Endothelial cell of umbilical vein (primary cell): Measurements from ENCODE around the gene CMIP. TPM values are rescaled to one million over a fixed set of nuclear protein-coding genes. Genes with fewer than 3 reads are reported as not detected.

Experiments used
- BruUV-seq: library from RNA; stranded (reverse); fragments of 400-500 nt; replicated peaks from 2 replicates; lab custom pipeline; 2021; lab: Mats Ljungman, UMichigan
- CTCF ChIA-PET: fragments of 300-600, 350-600 bp; sonication (Branson Sonifier 250); formaldehyde crosslinking; loops from one replicate; lab custom pipeline; 2021; ENCODE audit warnings: antibody characterized with exemption, inconsistent platforms; lab: Charles Lee
- POLR2A ChIA-PET: fragments of 300-600, 350-600 bp; sonication (Branson Sonifier 250); formaldehyde crosslinking; loops from one replicate; lab custom pipeline; 2021; ENCODE audit warnings: antibody characterized with exemption, inconsistent platforms; lab: Charles Lee
- DNase-seq: peaks from one replicate; pipeline ENCODE4 v3.0.0-alpha.2; 2011; ENCODE audit warnings: low read depth, low spot score
- FAIRE-seq: peaks from 2 replicates; lab custom pipeline; 2011; peaks lifted over from hg19 to GRCh38; lab: Jason Lieb, UNC
- H2AFZ ChIP-seq: 2 replicates; pipeline ENCODE4 v1.6.0; 2012; ENCODE audit warnings: low read depth, low read length, control low read depth, inconsistent platforms
- H3K27ac ChIP-seq: 2 replicates; pipeline ENCODE4 v1.5.1; 2011; ENCODE audit warnings: low read depth, mild to moderate bottlenecking, control low read depth, low read length, moderate library complexity; ENCODE audit not compliant: insufficient read depth
- H3K27me3 ChIP-seq, 2 experiments: 2 replicates each; pipeline versions ENCODE4 v1.6.0 to v1.6.1; 2011; ENCODE audit warnings: low read length in 2 of 2, mixed read lengths in 1 of 2; ENCODE audit not compliant: control insufficient read depth in 2 of 2, insufficient read depth in 2 of 2
- H3K36me3 ChIP-seq, 2 experiments: 2 replicates in 1 of 2; 3 replicates in 1 of 2; pipeline ENCODE4 v1.5.1; 2011; ENCODE audit warnings: low read length in 2 of 2, mild to moderate bottlenecking in 1 of 2, moderate library complexity in 1 of 2; ENCODE audit not compliant: control insufficient read depth in 2 of 2, insufficient read depth in 2 of 2; ENCODE audit errors: extremely low read depth in 1 of 2
- H3K4me1 ChIP-seq: 3 replicates; pipeline ENCODE4 v1.5.1; 2011; ENCODE audit warnings: mild to moderate bottlenecking, low read length; ENCODE audit not compliant: control insufficient read depth, insufficient read depth; ENCODE audit errors: extremely low read depth
- H3K4me2 ChIP-seq: 2 replicates; pipeline ENCODE4 v1.6.1; 2011; ENCODE audit warnings: low read length, control low read depth, mixed read lengths; ENCODE audit not compliant: insufficient read depth
- H3K4me3 ChIP-seq, 3 experiments: fragments of 200-600 bp in 1 of 3; sonication (generic), shearing (Covaris generic) in 1 of 3; replicated peaks in 1 of 3; 2 replicates each; pipeline ENCODE4 v1.5.1; 2011 to 2016; ENCODE audit warnings: control low read depth in 3 of 3, low read length in 3 of 3, mild to moderate bottlenecking in 2 of 3, inconsistent platforms in 1 of 3, low read depth in 1 of 3, moderate library complexity in 1 of 3; ENCODE audit not compliant: insufficient read depth in 1 of 3
- H3K79me2 ChIP-seq: 2 replicates; pipeline ENCODE4 v1.6.0; 2012; ENCODE audit warnings: low read length, inconsistent platforms; ENCODE audit not compliant: control insufficient read depth, insufficient read depth
- H3K9ac ChIP-seq: replicated peaks from 2 replicates; pipeline ENCODE3; 2011; ENCODE audit warnings: low read length, control low read depth; ENCODE audit not compliant: insufficient read depth; ENCODE audit errors: extremely low read depth
- H3K9me1 ChIP-seq: replicated peaks from 3 replicates; pipeline ENCODE4 v1.6.0; 2011; ENCODE audit warnings: mild to moderate bottlenecking, low read length; ENCODE audit not compliant: control insufficient read depth, insufficient read depth; ENCODE audit errors: extremely low read depth
- H3K9me3 ChIP-seq: replicated peaks from 2 replicates; pipeline ENCODE4 v1.5.1; 2012; ENCODE audit warnings: low read length, inconsistent platforms; ENCODE audit not compliant: control insufficient read depth, insufficient read depth
- H4K20me1 ChIP-seq: replicated peaks from 2 replicates; pipeline ENCODE3; 2011; ENCODE audit warnings: mild to moderate bottlenecking, low read length; ENCODE audit not compliant: control insufficient read depth, insufficient read depth; ENCODE audit errors: extremely low read depth
- FOS ChIP-seq: IDR thresholded peaks from 2 replicates; pipeline ENCODE4 v1.6.1; 2011; ENCODE audit warnings: mild to moderate bottlenecking, low read length, moderate library complexity, borderline replicate concordance; ENCODE audit not compliant: insufficient read depth
- GATA2 ChIP-seq: IDR thresholded peaks from 2 replicates; pipeline ENCODE4 v1.7.0; 2011; ENCODE audit warnings: low read depth, mild to moderate bottlenecking, moderate library complexity, mixed read lengths, low read length; ENCODE audit not compliant: insufficient read length, insufficient read depth
- JUN ChIP-seq: IDR thresholded peaks from 2 replicates; pipeline ENCODE4 v1.6.1; 2011; ENCODE audit warnings: borderline replicate concordance, low read depth; ENCODE audit not compliant: insufficient read length, insufficient read depth
- MYC ChIP-seq: IDR thresholded peaks from one replicate; pipeline ENCODE4 v1.6.1; 2011; ENCODE audit warnings: mild to moderate bottlenecking, low read depth, low read length
- POLR2A ChIP-seq: IDR thresholded peaks from 2 replicates; pipeline ENCODE4 v1.6.1; 2012; ENCODE audit warnings: low read depth, mild to moderate bottlenecking, control low read depth, low read length
- POLR2AphosphoS5 ChIP-seq: IDR thresholded peaks from 2 replicates; pipeline ENCODE4 v1.6.1; 2012; ENCODE audit warnings: low read depth, mild to moderate bottlenecking, control low read depth, low read length, moderate library complexity; ENCODE audit not compliant: insufficient read depth
- dilution Hi-C: fragments of 300-500 bp; cut with MboI; formaldehyde crosslinking; loops from one replicate; pipeline ENCODE4 v1.15.0; 2019; ENCODE audit warnings: low sequenced_read_pairs; ENCODE audit not compliant: extremely low pct_ligation_motif_present
- intact Hi-C: fragments of 100-400 bp; cut with micrococcal nuclease; formaldehyde crosslinking; loops from one replicate; pipeline ENCODE4 v1.10.0; 2022
- polyA plus RNA-seq, 4 experiments: library from polyadenylated mRNA; depleted of rRNA in 3 of 4; stranded (reverse) in 3 of 4; unstranded in 1 of 4; fragments of >200 nt; gene quantifications; 2 replicates each; pipeline versions ENCODE4 v1.2.1 to v1.2.3, GENCODE V29; 2011 to 2012; ENCODE audit warnings: missing spikeins in 1 of 4
- total RNA-seq: library from RNA; stranded (reverse); gene quantifications from 2 replicates; pipeline ENCODE4 v1.2.3, GENCODE V29; 2021
- TF ChIP-seq, protein P1 (sequence below): IDR thresholded peaks from 2 replicates; pipeline ENCODE4 v1.6.1; 2011; ENCODE audit not compliant: insufficient read depth, insufficient read length

CMIP gene
- total and polyA plus RNA-seq, 2 donors (not counting 3 experiments of a cell fraction or from before 2014, with no cell fraction given) = 29.0 to 101 TPM

DNA sequence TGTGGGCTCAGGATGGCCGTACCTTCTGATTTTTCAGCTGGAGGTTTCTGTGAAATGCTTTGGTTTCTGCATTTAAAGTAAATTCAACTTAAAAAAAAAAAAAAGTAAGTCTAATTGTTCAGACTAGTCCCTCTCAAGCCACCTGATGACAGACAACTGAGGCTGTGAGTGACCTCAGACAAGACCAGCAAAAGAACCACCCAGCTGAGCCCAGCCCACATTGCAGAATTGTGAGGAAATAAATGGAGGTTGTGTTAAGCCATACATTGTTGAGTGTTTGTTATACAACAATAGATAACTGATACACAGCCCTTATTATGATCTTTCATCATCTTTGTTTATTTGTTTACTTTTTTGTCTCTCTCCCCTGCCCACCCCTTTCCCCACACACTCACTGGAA lies 44.7 kb upstream of the CMIP start:
- H3K27ac ChIP-seq = no peak overlapping the region
- no peaks in the 10 kb centered on the region for H3K27me3 ChIP-seq
- H3K36me3 ChIP-seq = no peaks in the 10 kb centered on the region
- dilution Hi-C loops (loop anchor here (25.0 kb wide), 1 partner anchor 337 kb away; no protein-coding TSS in a partner anchor), intact Hi-C loops (no loop called here)
- no peaks in the 10 kb centered on the region for H3K79me2 ChIP-seq
- H3K9me3 ChIP-seq = no peaks in the 10 kb centered on the region
- no peaks in the 10 kb centered on the region for H4K20me1 ChIP-seq
- BruUV-seq = no TSS peak
- ChIA-PET POLR2A (no interaction called here), CTCF (interaction anchor here (1.1 to 2.7 kb wide), 3 partner anchors 16 to 297 kb away, joined by 3 to 20 read pairs (median 3); no protein-coding TSS in a partner anchor)
- no peak for TF ChIP-seq GATA2
- TF ChIP-seq, protein P1, sequence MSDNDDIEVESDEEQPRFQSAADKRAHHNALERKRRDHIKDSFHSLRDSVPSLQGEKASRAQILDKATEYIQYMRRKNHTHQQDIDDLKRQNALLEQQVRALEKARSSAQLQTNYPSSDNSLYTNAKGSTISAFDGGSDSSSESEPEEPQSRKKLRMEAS = no peak
- FAIRE-seq (no peak), DNase-seq (no peak)
- no peak overlapping the region for H2AFZ ChIP-seq
- no peak overlapping the region for H3K9ac ChIP-seq
- H3K4me3 ChIP-seq = no peak overlapping the region
- H3K4me1 ChIP-seq = peaks cover 24% of the 10 kb centered on the region
- H3K9me1 ChIP-seq = no peaks in the 10 kb centered on the region
- no peak overlapping the region for H3K4me2 ChIP-seq

DNA sequence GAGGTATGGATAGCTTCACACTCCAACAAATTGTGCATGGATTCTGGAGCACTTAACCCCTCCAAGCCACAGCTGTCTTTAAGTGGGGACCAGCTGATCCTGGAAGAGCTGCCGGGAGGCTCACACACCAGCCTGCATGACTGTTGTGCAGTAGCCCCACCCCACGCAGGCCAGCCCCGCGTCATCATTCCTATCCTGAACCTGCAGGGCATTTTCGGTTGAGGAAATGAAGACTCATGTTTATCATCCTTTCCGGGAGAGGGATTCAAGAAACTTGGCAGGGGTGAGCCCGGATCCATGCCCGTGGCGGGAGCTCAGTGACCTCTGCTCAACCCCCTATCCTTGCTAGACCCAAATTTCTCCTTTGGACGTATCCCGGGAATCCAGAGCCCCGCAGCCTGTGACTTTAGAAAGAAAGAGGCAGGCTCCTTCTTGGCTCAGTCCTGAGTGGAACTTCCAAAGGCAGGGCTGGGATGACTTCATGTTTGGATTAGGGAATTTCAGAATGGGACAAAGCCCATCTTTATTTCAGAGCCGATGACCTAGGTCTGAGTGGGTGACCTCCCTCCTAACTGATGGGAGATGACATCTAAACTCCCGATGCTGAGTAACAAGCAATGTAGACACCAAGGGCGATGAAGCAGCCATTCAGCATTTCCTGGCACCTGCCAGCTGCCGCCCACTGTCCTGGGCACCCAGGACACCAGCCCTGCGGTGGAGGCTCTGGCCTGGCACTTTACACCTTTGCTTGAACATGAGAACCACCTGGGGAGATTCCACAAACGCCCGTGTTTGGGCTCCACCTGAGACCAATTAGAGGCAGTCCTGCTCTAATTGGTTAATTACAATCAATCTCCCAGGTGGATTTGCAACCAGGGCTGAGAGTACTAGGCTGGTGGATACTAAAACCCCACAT lies 43.3 kb upstream of the CMIP start:
- POLR2A ChIA-PET = interaction anchor here (0.6 kb wide), 1 partner anchor 16 kb away, joined by 4 read pairs; no protein-coding TSS in a partner anchor
- H3K27me3 ChIP-seq = no peaks in the 10 kb centered on the region
- no peak overlapping the region for H3K4me3 ChIP-seq
- BruUV-seq = no TSS peak
- peak overlapping the region; percentile 2 for H3K9ac ChIP-seq
- H3K27ac ChIP-seq = peak overlapping the region; percentile 33
- H3K9me3 ChIP-seq = no peaks in the 10 kb centered on the region
- CTCF ChIA-PET = interaction anchor here (0.8 to 2.7 kb wide), 8 partner anchors 17 to 335 kb away, joined by 3 to 20 read pairs (median 4); no protein-coding TSS in a partner anchor
- intact Hi-C loops = loop anchor here (1.0 kb wide), 1 partner anchor 16 kb away; no protein-coding TSS in a partner anchor
- peaks cover 22% of the 10 kb centered on the region for H3K4me1 ChIP-seq
- no peak overlapping the region for H2AFZ ChIP-seq
- TF ChIP-seq MYC (no peak), POLR2A (no peak), FOS (peak; percentile 37), GATA2 (peak; percentile 15), POLR2AphosphoS5 (no peak), JUN (no peak)
- H4K20me1 ChIP-seq = no peaks in the 10 kb centered on the region
- peak; percentile 77 for FAIRE-seq
- H3K4me2 ChIP-seq = peak overlapping the region; percentile 8
- no peaks in the 10 kb centered on the region for H3K36me3 ChIP-seq
- peak; percentile 64 for DNase-seq
- dilution Hi-C loops = no loop called here
- H3K79me2 ChIP-seq = no peaks in the 10 kb centered on the region
- H3K9me1 ChIP-seq = no peaks in the 10 kb centered on the region
